Measurements from ENCODE around the gene ADCY9. TPM values are rescaled to one million over a fixed set of nuclear protein-coding genes. Genes with fewer than 3 reads are reported as not detected.

The ADCY9 gene
- total RNA-seq, 1 donor from 2014 or later, result 6.9 TPM

- Mint-ChIP-seq H3K4me1 (ENCODE audit: low read depth) (peaks cover 15% of the 10 kb centered on the region), H3K27me3 (peaks cover 31% of the 10 kb centered on the region), H3K4me3 (ENCODE audit: low read depth) (no peak overlapping the region), H3K36me3 (ENCODE audit: insufficient read depth) (peaks cover 8% of the 10 kb centered on the region), H3K9me3 (ENCODE audit: low read depth) (no peaks in the 10 kb centered on the region), H3K27ac (no peak overlapping the region)
- no peak for DNase-seq (ENCODE audit: low spot score, unreplicated experiment)
- no peak for TF ChIP-seq CTCF (IDR thresholded peaks at IDR 0.05; ENCODE audit: unreplicated experiment)
Observed at GRCh38 chr16:4110065-4110464, 6.2 kb downstream of the ADCY9 start.

GRCh38 chr16:4109250-4109736 is 6.9 kb downstream of the ADCY9 start:
- TF ChIP-seq CTCF (IDR thresholded peaks at IDR 0.05; ENCODE audit: unreplicated experiment), result no peak
- H3K36me3 Mint-ChIP-seq (ENCODE audit: insufficient read depth), result peaks cover 7% of the 10 kb centered on the region
- DNase-seq (ENCODE audit: low spot score, unreplicated experiment), result no peak
- H3K4me3 Mint-ChIP-seq (ENCODE audit: low read depth), result no peak overlapping the region
- H3K27me3 Mint-ChIP-seq, result peaks cover 25% of the 10 kb centered on the region
- H3K4me1 Mint-ChIP-seq (ENCODE audit: low read depth), result peaks cover 15% of the 10 kb centered on the region
- no peaks in the 10 kb centered on the region for H3K9me3 Mint-ChIP-seq (ENCODE audit: low read depth)
- H3K27ac Mint-ChIP-seq, result no peak overlapping the region

GRCh38 chr16:4106516-4106915 is 9.7 kb downstream of the ADCY9 start:
- peaks cover 10% of the 10 kb centered on the region for H3K4me1 Mint-ChIP-seq (ENCODE audit: low read depth)

DNA sequence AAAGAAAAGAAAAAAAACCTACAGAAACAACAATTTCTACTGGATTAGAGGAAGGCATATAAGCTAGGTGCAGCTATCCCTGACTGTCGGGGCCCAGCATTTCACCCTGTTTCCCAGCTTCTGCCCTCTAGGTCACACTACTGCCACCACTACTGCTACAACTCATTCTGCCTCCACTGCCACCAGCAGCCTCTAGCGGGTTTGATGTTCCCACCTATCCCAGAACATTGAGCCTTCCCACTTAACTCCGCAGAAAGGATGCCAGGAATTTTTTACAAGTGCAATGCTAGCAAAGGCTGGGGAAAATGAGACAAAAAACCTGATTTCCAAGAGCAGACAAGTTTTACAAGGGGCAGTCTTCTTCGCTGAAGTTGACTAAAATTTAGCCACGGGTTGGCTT is 10.4 kb downstream of the ADCY9 start:
- Mint-ChIP-seq H3K4me1 (ENCODE audit: low read depth) (peaks cover 9% of the 10 kb centered on the region), H3K27me3 (no peaks in the 10 kb centered on the region)

More at GRCh38 chr16:4106516-4106915, 9.7 kb downstream of the ADCY9 start:
- H3K27me3 Mint-ChIP-seq, result peaks cover 3% of the 10 kb centered on the region
- peaks cover 4% of the 10 kb centered on the region for H3K36me3 Mint-ChIP-seq (ENCODE audit: insufficient read depth)
- H3K4me3 Mint-ChIP-seq (ENCODE audit: low read depth), result no peak overlapping the region
- no peak for TF ChIP-seq CTCF (IDR thresholded peaks at IDR 0.05; ENCODE audit: unreplicated experiment)
- H3K27ac Mint-ChIP-seq, result no peak overlapping the region
- no peaks in the 10 kb centered on the region for H3K9me3 Mint-ChIP-seq (ENCODE audit: low read depth)
- no peak for DNase-seq (ENCODE audit: low spot score, unreplicated experiment)

DNA sequence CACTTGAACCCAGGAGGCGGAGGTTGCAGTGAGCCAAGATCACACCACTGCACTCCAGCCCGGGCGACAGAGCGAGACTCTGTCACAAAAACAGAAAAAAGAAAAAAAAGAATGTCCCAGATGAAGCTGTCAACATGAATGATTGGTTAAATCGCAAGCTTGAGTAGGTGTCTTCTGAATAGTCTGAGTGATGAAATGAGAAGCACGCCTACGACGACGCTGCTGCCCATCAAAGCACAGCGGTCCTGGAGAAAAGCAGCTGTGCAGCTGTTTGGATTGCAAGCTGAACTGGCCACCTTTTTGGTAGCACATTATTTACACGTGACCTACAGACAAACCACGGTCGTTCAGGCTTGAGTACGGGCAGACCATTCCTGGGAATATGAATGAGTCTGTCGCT is 12.5 kb downstream of the ADCY9 start:
- no peak for TF ChIP-seq CTCF (IDR thresholded peaks at IDR 0.05; ENCODE audit: unreplicated experiment)
- H3K9me3 Mint-ChIP-seq (ENCODE audit: low read depth), result no peaks in the 10 kb centered on the region
- no peak overlapping the region for H3K27ac Mint-ChIP-seq
- no peak overlapping the region for H3K4me3 Mint-ChIP-seq (ENCODE audit: low read depth)
- DNase-seq (ENCODE audit: low spot score, unreplicated experiment), result no peak
- no peaks in the 10 kb centered on the region for H3K4me1 Mint-ChIP-seq (ENCODE audit: low read depth)
- no peaks in the 10 kb centered on the region for H3K27me3 Mint-ChIP-seq
- peaks cover 4% of the 10 kb centered on the region for H3K36me3 Mint-ChIP-seq (ENCODE audit: insufficient read depth)

More for the DNA sequence above, 10.4 kb downstream of the ADCY9 start:
- Mint-ChIP-seq H3K4me3 (ENCODE audit: low read depth) (no peak overlapping the region), H3K27ac (no peak overlapping the region), H3K36me3 (ENCODE audit: insufficient read depth) (peaks cover 4% of the 10 kb centered on the region), H3K9me3 (ENCODE audit: low read depth) (no peaks in the 10 kb centered on the region)
- no peak for TF ChIP-seq CTCF (IDR thresholded peaks at IDR 0.05; ENCODE audit: unreplicated experiment)
- DNase-seq (ENCODE audit: low spot score, unreplicated experiment), result no peak
